NCI-H524 treated with DMSO at 0.1 percent for 48 hours (cell line): ENCODE data around the gene GAPDH.
A peak's percentile ranks its signal among the peaks of the same experiment; 100 is the strongest.
"Not testable (repeated sequence)": the region's sequence is repeated elsewhere in the genome, so short reads cannot be mapped to it uniquely, and the experiment has no call there.

Experiments
- DNase-seq: peaks from one replicate; lab custom pipeline; 2025; lab: John Stamatoyannopoulos, UW

Gene GAPDH

GRCh38 chr12:6546016-6546415, 11.7 kb downstream of the GAPDH start:
- DNase-seq, result no peak

- DNase-seq, result no peak
Measured at GRCh38 chr12:6547566-6547965, 13.2 kb downstream of the GAPDH start.

- DNase-seq, result no peak
Measured at GRCh38 chr12:6547987-6548386, 13.7 kb downstream of the GAPDH start.

GRCh38 chr12:6548556-6548955, 14.2 kb downstream of the GAPDH start:
- DNase-seq, result no peak

- DNase-seq, result no peak
Measured at GRCh38 chr12:6548966-6549683, 14.8 kb downstream of the GAPDH start.

- DNase-seq, result no peak
Measured at GRCh38 chr12:6549684-6550151, 15.4 kb downstream of the GAPDH start.

GRCh38 chr12:6550294-6551062, 16.2 kb downstream of the GAPDH start:
- no peak for DNase-seq

GRCh38 chr12:6551063-6551461, 16.7 kb downstream of the GAPDH start:
- no peak for DNase-seq

GRCh38 chr12:6551496-6552139, 17.3 kb downstream of the GAPDH start:
- no peak for DNase-seq

- DNase-seq, result no peak
Measured at GRCh38 chr12:6552140-6552551, 17.8 kb downstream of the GAPDH start.

GRCh38 chr12:6553051-6553868, 18.9 kb downstream of the GAPDH start:
- peak; percentile 12 for DNase-seq

GRCh38 chr12:6554168-6555017, 20.1 kb downstream of the GAPDH start:
- DNase-seq, result no peak

GRCh38 chr12:6555018-6555691, 20.8 kb downstream of the GAPDH start:
- DNase-seq, result no peak

GRCh38 chr12:6556496-6556817, 22.1 kb downstream of the GAPDH start:
- DNase-seq, result not testable (repeated sequence)

GRCh38 chr12:6556857-6557256, 22.5 kb downstream of the GAPDH start:
- no peak for DNase-seq

- not testable (repeated sequence) for DNase-seq
Measured at GRCh38 chr12:6558014-6558760, 23.9 kb downstream of the GAPDH start.

- no peak for DNase-seq
Measured at GRCh38 chr12:6559500-6559899, 25.2 kb downstream of the GAPDH start.

GRCh38 chr12:6560501-6561205, 26.3 kb downstream of the GAPDH start:
- no peak for DNase-seq

- DNase-seq, result no peak
Measured at GRCh38 chr12:6562881-6563280, 28.6 kb downstream of the GAPDH start.
